Osteocyte (in vitro differentiated cells): ENCODE results near the gene KIAA1586. TPM values are rescaled to one million over a fixed set of nuclear protein-coding genes. Genes with fewer than 3 reads are reported as not detected.
A peak's percentile ranks its signal among the peaks of the same experiment; 100 is the strongest.
"Not testable (repeated sequence)": the region's sequence is repeated elsewhere in the genome, so short reads cannot be mapped to it uniquely, and the experiment has no call there.

ENCODE experiments used
- DNase-seq: peaks from one replicate; pipeline ENCODE4 v3.0.0; 2021; ENCODE audit warnings: mixed read lengths; ENCODE audit not compliant: unreplicated experiment; ENCODE audit errors: extremely low spot score
- H3K27ac Mint-ChIP-seq: one replicate; pipeline ENCODE4 v1.8.0; 2021; ENCODE audit warnings: mild to moderate bottlenecking, mixed read lengths; ENCODE audit not compliant: unreplicated experiment
- H3K27me3 Mint-ChIP-seq: one replicate; pipeline ENCODE4 v1.8.0; 2021; ENCODE audit warnings: mixed read lengths; ENCODE audit not compliant: unreplicated experiment
- H3K36me3 Mint-ChIP-seq: one replicate; pipeline ENCODE4 v1.8.0; 2021; ENCODE audit warnings: mixed read lengths; ENCODE audit not compliant: unreplicated experiment
- H3K4me1 Mint-ChIP-seq: one replicate; pipeline ENCODE4 v1.8.0; 2021; ENCODE audit warnings: mixed read lengths; ENCODE audit not compliant: unreplicated experiment
- H3K4me3 Mint-ChIP-seq: one replicate; pipeline ENCODE4 v1.8.0; 2021; ENCODE audit warnings: mild to moderate bottlenecking, moderate library complexity, mixed read lengths; ENCODE audit not compliant: unreplicated experiment
- H3K9me3 Mint-ChIP-seq: one replicate; pipeline ENCODE4 v1.8.0; 2021; ENCODE audit warnings: mixed read lengths; ENCODE audit not compliant: unreplicated experiment
- total RNA-seq: library from RNA; stranded (reverse); gene quantifications from 2 replicates; pipeline ENCODE4 v1.2.1, GENCODE V29; 2021
- TF ChIP-seq, protein P1 (sequence below): fragments of 200-600 bp; sonication (generic); IDR thresholded peaks from 2 replicates; pipeline ENCODE4 v1.5.0; 2021; ENCODE audit warnings: antibody characterized with exemption, mild to moderate bottlenecking, moderate library complexity

The KIAA1586 gene
- total RNA-seq, 1 donor from 2014 or later, result 18.1 TPM

DNA sequence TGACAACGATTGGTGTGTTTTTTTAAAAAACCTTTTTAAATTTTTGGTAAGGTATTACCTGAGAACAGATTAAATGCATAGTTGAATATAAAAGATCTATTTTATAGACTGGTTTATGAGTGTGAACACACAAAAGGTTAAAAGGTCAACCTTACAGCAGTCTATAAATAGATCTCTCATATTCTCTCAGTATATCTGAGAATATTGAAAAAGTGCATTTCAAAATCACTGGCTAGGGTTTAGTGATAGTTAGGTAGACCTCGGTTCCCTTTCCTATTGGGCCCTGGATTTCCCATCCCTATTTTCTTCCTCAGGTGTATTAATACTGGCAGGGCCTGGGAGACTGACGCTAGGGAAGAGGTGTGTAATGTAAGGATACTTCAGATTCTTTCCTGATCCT is 42.8 kb downstream of the KIAA1586 start:
- DNase-seq, result no peak
- Mint-ChIP-seq H3K27ac (peak overlapping the region; percentile 93), H3K4me3 (peak overlapping the region; percentile 87), H3K4me1 (peaks cover 40% of the 10 kb centered on the region), H3K27me3 (no peaks in the 10 kb centered on the region), H3K9me3 (no peaks in the 10 kb centered on the region), H3K36me3 (peaks cover 14% of the 10 kb centered on the region)
- TF ChIP-seq, protein P1, sequence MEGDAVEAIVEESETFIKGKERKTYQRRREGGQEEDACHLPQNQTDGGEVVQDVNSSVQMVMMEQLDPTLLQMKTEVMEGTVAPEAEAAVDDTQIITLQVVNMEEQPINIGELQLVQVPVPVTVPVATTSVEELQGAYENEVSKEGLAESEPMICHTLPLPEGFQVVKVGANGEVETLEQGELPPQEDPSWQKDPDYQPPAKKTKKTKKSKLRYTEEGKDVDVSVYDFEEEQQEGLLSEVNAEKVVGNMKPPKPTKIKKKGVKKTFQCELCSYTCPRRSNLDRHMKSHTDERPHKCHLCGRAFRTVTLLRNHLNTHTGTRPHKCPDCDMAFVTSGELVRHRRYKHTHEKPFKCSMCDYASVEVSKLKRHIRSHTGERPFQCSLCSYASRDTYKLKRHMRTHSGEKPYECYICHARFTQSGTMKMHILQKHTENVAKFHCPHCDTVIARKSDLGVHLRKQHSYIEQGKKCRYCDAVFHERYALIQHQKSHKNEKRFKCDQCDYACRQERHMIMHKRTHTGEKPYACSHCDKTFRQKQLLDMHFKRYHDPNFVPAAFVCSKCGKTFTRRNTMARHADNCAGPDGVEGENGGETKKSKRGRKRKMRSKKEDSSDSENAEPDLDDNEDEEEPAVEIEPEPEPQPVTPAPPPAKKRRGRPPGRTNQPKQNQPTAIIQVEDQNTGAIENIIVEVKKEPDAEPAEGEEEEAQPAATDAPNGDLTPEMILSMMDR, result no peak

DNA sequence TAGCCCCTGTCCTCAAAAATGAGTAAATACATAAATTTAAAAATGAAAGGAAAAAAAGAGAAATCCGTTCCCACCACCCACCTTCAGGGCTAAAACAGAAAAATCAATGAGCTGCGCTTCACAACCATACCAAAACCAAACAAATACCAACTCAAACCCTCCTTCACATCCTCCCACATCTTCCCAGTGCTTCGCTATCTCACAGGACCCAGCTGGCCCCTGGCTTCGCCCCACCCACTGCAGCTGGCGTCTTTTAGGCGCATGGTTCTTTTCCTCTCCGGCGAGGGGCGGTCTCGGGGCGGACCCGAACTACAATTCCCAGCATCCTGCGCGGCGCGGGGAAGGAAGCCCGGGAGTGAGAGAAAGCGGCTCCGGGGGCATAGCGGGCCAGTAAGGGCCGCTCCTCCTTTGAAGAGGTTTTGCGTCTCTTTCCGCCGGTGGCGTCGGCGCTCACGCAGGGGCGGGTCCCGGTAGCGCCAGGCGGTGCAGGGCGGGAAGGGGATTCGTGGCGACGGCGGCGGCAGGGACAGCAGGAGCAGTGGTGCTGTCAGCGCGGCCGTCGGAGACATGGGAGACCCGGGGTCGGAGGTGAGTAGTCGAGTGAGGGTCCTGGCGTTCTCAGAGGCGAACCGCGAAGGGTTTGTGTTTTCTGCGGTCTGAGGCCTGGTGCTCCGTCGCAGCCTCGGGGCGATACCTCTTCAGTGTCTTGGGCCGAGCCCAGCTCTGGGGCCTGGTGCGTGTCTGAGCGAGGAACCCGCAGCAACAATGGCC is 43.4 kb downstream of the KIAA1586 start, which contains the start of gene ZNF451:
Gene ZNF451, plus strand, starts transcription at position 502 of the 771 bp plus-strand sequence. Its CDS starts 66 bp downstream, at position 568.
- Mint-ChIP-seq H3K4me3 (peak within 1 kb of the TSS; percentile 87), H3K27ac (peak within 1 kb of the TSS; percentile 93), H3K36me3 (peaks cover 14% of the 10 kb centered on the region), H3K27me3 (no peaks in the 10 kb centered on the region), H3K9me3 (no peaks in the 10 kb centered on the region), H3K4me1 (peaks cover 40% of the 10 kb centered on the region)
- peak; percentile 97 for DNase-seq
- TF ChIP-seq, protein P1, result no peak

DNA sequence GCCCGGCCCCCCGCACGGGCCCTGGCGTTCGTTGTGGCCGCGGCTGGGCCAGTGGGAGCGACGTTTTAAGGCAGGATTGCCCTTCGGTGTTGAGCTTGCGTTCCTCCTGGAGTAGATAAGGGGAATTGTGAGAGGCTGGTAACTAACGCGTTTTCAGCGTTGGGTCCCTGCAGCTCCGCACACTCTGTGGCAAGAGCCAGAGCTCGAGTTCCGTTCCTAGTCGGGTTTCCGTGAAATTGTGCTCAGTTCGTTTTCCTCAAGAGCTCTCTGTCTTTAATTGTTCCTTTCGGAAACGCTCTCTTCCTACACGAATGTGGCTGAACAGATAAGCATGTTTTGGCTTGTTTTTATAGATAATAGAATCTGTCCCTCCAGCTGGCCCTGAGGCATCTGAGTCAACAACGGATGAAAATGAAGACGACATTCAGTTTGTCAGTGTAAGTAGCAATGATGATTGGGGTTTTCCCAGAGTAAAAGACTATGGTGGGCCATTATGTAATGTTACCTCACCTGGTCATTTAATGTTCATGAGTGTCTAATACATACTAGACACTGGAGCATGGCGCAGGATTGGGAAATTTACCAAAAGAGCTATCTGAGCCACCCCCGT is 44.1 kb downstream of the KIAA1586 start:
- Mint-ChIP-seq H3K4me1 (peaks cover 42% of the 10 kb centered on the region), H3K4me3 (peak overlapping the region; percentile 87), H3K27ac (peak overlapping the region; percentile 93), H3K36me3 (peaks cover 16% of the 10 kb centered on the region)
- DNase-seq, H3K9me3 Mint-ChIP-seq, H3K27me3 Mint-ChIP-seq: not testable (repeated sequence)

DNA sequence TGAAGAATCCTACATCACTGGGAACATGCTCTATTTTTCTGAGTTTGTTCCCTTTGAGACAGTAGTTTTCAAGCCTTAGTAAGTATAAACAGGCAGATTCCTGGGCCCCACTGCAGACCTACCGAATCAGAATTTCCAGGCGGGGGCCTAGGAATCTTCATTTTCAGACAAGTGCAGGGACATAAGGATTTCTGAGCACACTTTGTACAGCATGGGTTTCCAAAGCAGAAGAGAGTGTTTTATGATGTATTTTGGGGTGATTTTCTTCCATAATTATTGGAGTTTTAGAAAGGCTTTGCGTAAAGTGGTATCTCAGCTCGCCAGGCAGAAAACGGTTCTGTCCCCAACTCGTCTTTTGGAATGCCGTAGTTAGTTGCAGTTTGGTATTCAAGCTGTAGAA is 44.9 kb downstream of the KIAA1586 start:
- not testable (repeated sequence) for H3K9me3 Mint-ChIP-seq, DNase-seq, H3K27me3 Mint-ChIP-seq
- Mint-ChIP-seq H3K4me3 (peak overlapping the region; percentile 70), H3K36me3 (peaks cover 16% of the 10 kb centered on the region), H3K27ac (peak overlapping the region; percentile 81), H3K4me1 (peaks cover 46% of the 10 kb centered on the region)

DNA sequence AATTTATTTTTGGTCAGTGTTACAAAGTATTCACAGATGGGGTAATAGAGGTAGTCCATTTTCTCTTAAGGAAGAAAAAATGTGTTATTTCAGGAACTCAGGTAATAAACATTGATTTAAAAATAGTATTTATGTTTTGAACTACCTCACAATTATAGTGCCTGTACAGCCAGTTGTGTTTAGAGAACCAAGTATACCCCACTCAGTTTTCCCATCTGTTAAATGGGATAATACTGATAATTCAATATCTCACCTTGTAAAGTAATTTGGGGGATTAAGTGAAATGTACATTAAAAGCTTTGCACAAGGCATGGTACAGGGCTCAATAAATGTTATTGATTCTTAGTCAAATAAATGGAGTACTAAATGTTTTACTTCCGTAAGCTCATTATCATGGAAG is 48.2 kb downstream of the KIAA1586 start:
- Mint-ChIP-seq H3K27ac (no peak overlapping the region), H3K36me3 (peaks cover 33% of the 10 kb centered on the region), H3K4me1 (peaks cover 41% of the 10 kb centered on the region), H3K27me3 (no peaks in the 10 kb centered on the region), H3K4me3 (no peak overlapping the region), H3K9me3 (no peaks in the 10 kb centered on the region)
- TF ChIP-seq, protein P1, result no peak
- DNase-seq, result no peak

DNA sequence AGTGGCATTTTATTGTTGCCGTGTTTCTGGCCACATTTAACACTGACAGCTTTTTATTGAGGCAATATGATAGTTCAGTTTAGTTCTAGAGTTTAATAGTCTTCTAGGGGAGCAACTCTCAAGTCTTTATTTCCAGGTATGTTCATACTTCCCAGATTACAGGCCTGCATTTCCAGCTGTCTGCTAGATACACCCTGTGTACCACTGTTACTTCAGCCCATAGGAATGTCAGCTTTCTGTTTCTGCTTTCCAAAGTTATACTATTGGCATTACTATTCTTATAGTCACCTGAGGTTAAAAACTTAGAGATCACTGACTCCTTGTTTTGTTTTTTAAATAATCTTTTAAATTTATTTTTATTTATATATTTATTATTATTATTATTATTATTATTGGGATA is 51.1 kb downstream of the KIAA1586 start:
- Mint-ChIP-seq H3K36me3 (peaks cover 53% of the 10 kb centered on the region), H3K27ac (no peak overlapping the region), H3K27me3 (no peaks in the 10 kb centered on the region), H3K9me3 (no peaks in the 10 kb centered on the region), H3K4me1 (peaks cover 25% of the 10 kb centered on the region), H3K4me3 (no peak overlapping the region)
- TF ChIP-seq, protein P1, result no peak
- DNase-seq, result no peak
